DOHH2 (cell line): ENCODE data around the gene NCAPG2.

ENCODE experiments used
- CTCF ChIP-seq: fragments of 200-600 bp; sonication (generic); IDR thresholded peaks from one replicate; pipeline ENCODE4 v1.5.1; 2014; ENCODE audit warnings: antibody characterized with exemption, mild to moderate bottlenecking, low read depth, low read length; ENCODE audit not compliant: poor library complexity, severe bottlenecking
- EZH2phosphoT487 ChIP-seq: fragments of 200-600 bp; sonication (generic); IDR thresholded peaks from 2 replicates; pipeline ENCODE4 v1.6.1; 2017; ENCODE audit warnings: borderline replicate concordance, mild to moderate bottlenecking, antibody characterized with exemption, low read length, moderate library complexity, mixed read lengths

- TF ChIP-seq CTCF = no peak
- TF ChIP-seq EZH2phosphoT487 = no peak
Observed at GRCh38 chr7:158583810-158584209, 120.8 kb downstream of the NCAPG2 start.
